ENCODE measurements around the gene SYCP2L.

GRCh38 chr6:10874207-10874606 lies 12.6 kb upstream of the SYCP2L start:
- TF ChIP-seq CTCF (optimal IDR thresholded peaks at IDR 0.05 in 1 of 3, IDR thresholded peaks at IDR 0.05 in 1 of 3, conservative IDR thresholded peaks at IDR 0.05 in 1 of 3; ENCODE audit: extremely low read depth in 1 of 3, insufficient read depth in 2 of 3, low read length in 3 of 3) (no peak), EZH2 (IDR thresholded peaks at IDR 0.05; ENCODE audit: low read length) (no peak)

Data from keratinocyte (primary cell).